HG03135 (cell line): ENCODE measurements around the gene ARHGAP27.
"Not testable (repeated sequence)": the region's sequence is repeated elsewhere in the genome, so short reads cannot be mapped to it uniquely, and the experiment has no call there.

Source experiments
- ATAC-seq: cut with Tn5 transposase; IDR thresholded peaks from one replicate; pipeline ENCODE4 v1.9.1; 2021; ENCODE audit warnings: mild to moderate bottlenecking, moderate library complexity; ENCODE audit not compliant: unreplicated experiment

The ARHGAP27 gene

DNA sequence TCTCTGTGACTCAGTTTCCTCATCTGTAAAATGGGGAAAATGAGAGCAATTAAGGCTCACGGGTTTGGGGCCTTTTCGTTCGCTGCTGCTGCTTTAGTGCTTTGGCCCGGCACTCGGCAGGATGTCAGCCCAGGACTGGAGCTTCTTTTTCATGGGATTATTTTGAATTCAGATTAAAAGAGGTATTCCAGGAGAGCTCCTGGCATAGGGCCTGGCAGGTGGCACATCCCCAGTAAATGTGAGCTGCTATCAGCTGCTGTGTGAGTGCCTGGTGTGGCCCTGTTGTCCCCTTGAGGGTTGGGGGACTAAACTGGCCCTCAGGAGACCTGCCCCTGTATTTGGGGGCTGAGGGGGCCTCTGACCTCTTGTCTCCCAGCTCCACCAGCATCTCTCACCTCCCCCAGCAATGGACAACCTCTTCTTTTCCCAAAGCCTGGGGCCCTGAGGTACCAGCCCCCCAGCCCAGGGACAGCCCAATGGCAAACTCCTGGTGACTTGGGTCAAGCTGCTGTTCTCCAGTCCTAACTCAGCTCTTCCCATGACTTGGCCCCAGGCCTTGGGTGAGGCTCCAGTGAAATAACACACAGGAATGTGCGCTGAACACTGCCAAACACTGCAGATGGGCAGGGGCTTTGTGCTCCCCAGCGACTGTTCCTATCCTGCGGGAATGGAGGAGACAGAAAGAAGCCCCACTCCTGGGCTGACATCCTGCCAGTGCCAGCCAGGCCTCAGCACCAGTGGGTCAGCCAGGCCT is 14.4 kb upstream of the ARHGAP27 start:
- ATAC-seq: not testable (repeated sequence)

DNA sequence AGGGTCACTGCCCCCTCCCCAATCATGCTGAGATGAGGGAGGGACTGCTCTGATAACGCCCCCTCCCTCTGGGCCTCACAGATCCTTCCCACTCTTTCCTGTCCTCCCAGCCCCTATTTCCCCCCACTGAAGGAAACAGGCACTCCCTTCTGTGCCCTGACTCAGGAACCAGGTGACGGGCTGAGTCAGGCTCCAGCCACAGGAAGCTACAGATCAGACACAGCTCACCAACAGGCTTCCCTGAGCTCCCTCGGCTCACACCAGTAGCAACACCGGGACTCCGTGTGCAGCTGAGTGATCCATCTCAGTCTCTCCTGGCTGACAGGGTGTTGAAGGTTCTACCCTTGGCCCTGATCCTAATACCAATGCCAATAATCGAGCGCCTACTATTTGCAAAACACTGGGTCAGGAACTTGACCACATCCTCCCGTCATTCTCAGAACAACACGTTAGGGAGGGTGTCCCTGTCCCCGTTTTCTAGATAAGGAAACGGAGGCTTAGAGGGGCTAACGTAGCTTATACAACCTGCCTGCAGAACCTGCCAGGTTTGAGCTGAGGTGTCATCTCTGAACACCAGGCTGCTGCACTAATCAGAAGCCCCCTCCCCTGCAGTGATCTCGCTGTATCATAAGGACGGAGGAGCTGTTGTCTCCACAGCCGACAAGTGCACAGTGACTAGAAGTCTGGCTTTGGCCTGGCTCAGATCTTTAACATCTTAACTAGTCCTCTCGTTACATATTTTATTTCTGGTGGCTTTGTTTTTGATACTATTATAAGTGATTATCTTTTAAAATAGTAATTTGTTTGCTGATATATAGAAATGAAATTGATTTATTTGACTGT is 13.5 kb upstream of the ARHGAP27 start:
- ATAC-seq: not testable (repeated sequence)

GRCh38 chr17:45444856-45445820 is 12.5 kb upstream of the ARHGAP27 start:
- ATAC-seq: not testable (repeated sequence)

DNA sequence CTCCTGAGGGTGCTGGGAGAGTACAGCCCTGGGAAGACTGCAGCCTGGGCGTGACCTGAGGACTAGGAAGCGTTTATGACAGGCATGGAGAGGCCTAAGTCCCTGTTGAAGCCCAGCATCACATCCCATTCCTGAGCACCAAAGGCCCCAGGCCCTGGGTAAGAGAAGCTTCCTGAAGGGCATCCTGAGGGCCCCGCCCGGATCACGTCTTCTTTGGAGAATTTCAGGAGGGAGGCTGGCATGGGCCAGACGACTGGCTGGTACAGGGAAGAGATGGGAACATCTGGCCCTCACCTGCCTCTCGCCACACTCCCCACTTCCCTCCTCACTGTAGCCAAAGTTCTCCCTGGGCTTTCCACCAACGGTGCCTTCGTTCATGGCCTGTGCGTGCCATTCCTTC is 11.6 kb upstream of the ARHGAP27 start:
- not testable (repeated sequence) for ATAC-seq

- not testable (repeated sequence) for ATAC-seq
These were observed 10.9 kb upstream of the ARHGAP27 start for GRCh38 chr17:45443371-45444260.

DNA sequence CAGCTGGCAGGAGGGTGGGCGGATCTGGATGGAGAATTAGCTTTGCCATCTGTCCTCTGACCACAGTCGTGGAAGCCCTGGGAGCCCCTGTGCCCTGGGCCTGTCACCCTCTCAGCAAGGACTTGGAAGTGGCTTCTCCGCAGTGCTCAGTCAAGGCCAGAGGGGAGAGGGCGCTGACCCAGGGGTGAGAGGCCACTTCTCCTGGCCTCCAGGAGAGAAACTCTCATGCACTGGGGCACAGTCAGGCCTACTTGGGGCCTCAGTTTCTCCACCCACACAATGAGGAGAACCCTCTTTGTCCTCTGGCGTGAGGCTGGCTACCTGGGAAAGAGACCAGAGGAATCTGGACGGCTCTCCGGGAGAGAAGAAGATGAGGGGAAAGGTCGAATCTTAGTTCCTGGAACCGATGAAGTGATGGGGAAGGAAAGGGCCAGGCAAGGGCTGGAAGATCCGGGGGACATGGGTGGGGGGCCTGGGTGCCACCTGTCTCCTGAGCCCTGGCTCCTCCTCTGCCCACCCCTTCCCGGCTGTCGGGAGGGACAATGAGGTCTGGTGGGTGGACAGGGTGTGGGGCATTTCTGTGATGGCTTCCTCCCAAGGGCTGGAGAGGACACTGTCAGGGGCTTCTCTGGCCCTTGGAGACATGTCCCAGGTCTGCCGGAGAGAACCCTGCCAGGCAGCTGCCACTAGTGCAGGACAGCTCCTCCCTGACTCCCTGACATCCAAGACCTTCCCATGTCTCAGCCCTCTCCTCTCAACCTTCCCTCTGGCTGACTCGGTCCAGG is 9.0 kb upstream of the ARHGAP27 start:
- no peak for ATAC-seq

GRCh38 chr17:45440839-45441515 is 8.3 kb upstream of the ARHGAP27 start:
- peak; percentile 70 for ATAC-seq

DNA sequence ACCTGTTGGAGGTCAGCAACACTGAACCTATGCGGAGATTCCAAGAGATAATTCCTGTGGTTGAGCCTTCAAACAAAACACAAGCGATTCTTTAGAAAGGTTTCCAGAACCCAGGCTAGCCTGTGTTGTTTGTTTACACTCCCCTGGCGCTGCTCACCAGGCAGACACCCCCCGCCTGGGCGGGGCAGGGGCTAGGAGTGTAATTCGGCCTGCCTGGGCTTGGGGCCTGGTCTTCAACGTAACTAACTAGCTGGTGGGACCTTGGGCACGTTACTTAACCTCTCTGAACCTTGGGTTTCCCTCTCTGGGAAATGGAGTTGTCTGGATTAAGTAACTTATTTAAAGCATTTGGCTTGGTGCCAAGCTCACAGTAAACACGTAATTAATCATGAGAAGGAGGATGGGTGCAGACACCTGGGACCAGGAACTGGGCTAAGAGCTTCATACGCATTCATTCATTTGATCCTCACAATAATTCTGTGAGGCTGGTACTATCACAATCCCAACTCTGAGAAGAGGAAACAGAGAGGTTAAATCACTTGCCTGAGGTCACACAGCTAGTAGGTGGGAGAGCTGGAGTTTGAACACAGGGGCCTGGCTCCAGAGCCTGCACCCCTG is 7.6 kb upstream of the ARHGAP27 start:
- ATAC-seq: no peak

DNA sequence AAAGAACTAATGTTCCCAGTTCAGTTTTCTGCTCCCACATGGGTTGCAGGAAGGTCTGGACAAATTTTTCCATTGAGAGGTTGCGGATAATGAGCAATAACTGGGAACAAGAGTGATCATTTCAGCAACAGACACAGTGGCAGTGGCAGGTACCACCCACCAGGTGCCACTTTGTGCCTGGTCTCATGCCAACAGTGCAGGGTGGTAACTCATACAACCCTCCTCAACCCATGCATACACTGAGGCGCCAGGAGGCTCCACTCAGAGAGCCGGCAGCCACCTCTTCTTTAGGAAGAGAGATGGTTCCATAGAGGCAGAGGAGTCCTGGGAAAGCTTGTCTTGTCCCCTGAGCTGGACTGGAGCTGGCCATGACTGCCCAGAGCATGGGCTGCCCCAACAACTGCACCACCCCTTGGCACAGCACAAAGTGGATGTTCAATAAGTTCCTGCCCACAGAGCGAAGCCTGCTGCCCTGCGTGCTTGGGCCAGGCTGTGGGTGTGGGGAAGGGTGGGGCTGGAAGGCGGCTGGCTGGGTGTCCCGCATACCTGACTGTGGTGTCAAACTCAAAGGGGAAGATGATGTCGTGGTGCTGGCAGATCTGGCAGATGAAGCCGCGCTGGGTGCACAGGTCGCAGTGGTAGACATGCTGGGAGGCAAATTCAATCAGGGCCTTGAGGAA is 6.4 kb upstream of the ARHGAP27 start:
- ATAC-seq: no peak

- no peak for ATAC-seq
These were observed 5.0 kb upstream of the ARHGAP27 start for GRCh38 chr17:45437465-45438283.

DNA sequence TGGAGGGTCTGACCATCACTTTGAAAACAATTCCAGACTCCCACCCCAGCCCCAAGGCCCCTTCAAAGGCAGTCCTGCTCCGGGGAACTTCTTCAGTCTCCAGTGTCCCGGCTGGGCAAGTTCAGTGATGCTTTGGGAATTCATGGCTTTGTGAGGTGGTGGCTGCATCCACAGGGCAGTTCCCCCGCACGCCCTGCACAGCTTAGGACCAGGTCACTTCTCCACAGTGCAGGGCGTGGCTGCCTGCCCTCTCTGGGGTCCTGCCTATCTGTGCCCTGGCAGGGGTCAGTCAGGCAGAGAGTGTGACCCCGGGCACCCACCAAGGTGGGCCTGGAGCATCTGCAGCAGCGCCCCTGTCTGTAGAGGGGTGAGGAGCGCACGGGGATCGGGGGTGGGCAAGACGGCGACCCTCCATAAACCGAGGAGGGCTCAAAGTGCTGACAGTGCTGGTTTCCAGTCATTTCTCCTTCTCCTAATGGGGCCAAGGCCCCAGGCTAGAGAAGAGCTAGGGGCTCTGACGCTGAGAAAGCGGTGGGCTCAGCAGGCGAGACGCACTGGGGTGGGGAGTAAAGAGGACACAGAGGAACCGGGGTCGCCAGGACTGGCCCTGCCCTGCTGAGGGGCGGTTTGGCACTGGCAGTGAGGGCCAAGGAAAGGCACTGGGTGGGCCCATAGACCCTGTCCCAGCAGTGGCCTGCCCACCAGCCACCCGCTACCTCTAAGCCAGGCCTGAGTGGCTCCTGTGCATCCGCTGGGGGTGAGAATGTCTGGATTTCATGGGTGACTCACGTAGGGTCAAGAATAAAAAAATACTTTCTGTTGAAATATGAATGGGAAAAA is 4.2 kb upstream of the ARHGAP27 start:
- ATAC-seq: no peak

DNA sequence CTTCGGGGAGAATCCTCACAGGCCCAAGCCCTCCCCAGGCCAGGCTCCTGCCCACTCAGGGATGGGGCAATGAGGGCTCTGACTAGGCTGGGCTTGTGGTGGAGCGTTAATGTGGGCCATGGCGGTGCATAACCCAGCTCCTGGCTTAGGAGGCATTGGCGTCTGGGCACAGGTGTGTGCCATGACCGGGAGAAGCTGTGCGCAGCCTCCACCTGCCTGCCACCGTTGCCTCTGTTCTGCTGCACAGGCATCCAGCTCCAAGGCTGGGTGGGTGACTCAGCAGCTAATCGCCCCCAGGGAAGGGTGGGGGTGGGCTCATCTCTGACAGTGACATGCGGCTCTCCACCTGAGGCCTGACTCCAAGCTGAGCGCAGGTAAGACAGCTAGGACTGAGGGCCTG is 3.5 kb upstream of the ARHGAP27 start:
- ATAC-seq: no peak

DNA sequence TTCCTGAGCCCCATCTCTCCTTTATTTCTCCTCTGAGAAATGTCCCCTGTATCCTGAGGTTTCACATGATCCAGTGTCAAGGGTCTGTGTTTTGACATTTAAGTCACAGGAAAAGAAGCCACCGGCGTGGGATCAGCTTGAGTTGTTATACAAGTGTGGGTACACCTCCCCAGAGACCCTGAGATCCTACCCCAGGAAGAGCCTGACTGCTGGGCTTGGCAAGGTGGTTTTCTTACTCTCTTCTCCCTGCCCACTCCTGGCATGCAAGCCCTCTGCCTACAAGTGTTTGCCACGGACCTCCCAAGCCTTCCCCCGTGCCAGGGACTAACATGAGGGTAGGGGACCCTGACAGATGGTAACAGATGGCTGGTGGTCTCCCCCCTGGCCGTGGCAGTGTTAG is 2.8 kb upstream of the ARHGAP27 start:
- no peak for ATAC-seq

GRCh38 chr17:45433159-45433535 is 477 bp upstream of the ARHGAP27 start:
- ATAC-seq: no peak

GRCh38 chr17:45431531-45432404 is 902 bp downstream of the ARHGAP27 start:
- peak; percentile 49 for ATAC-seq
